HEK293 (cell line): ENCODE data around the gene SAXO2.
"Not testable (repeated sequence)": the region's sequence is repeated elsewhere in the genome, so short reads cannot be mapped to it uniquely, and the experiment has no call there.

ENCODE experiments used
- CTCF ChIP-seq: fragments of 450-650 bp; formaldehyde crosslinking; IDR thresholded peaks from 2 replicates; pipeline ENCODE4 v1.5.1; 2016; ENCODE audit warnings: missing biosample characterization, missing genetic modification characterization
- PRDM4 ChIP-seq: fragments of 450-650 bp; formaldehyde crosslinking; IDR thresholded peaks from 2 replicates; pipeline ENCODE4 v1.5.1; 2017; ENCODE audit warnings: missing biosample characterization, missing genetic modification characterization

- not testable (repeated sequence) for TF ChIP-seq CTCF, PRDM4 (tag by site-specific recombination)
Measured at GRCh38 chr15:82333603-82334553, 71.3 kb downstream of the SAXO2 start.
